Endothelial cell of umbilical vein (primary cell): ENCODE measurements around the gene RBP5. TPM values are rescaled to one million over a fixed set of nuclear protein-coding genes. Genes with fewer than 3 reads are reported as not detected.
"Not testable (repeated sequence)": the region's sequence is repeated elsewhere in the genome, so short reads cannot be mapped to it uniquely, and the experiment has no call there.

Source experiments
- BruUV-seq: library from RNA; stranded (reverse); fragments of 400-500 nt; replicated peaks from 2 replicates; lab custom pipeline; 2021; lab: Mats Ljungman, UMichigan
- CTCF ChIA-PET: fragments of 300-600, 350-600 bp; sonication (Branson Sonifier 250); formaldehyde crosslinking; loops from one replicate; lab custom pipeline; 2021; ENCODE audit warnings: antibody characterized with exemption, inconsistent platforms; lab: Charles Lee
- POLR2A ChIA-PET: fragments of 300-600, 350-600 bp; sonication (Branson Sonifier 250); formaldehyde crosslinking; loops from one replicate; lab custom pipeline; 2021; ENCODE audit warnings: antibody characterized with exemption, inconsistent platforms; lab: Charles Lee
- DNase-seq: peaks from one replicate; pipeline ENCODE4 v3.0.0-alpha.2; 2011; ENCODE audit warnings: low read depth, low spot score
- FAIRE-seq: peaks from 2 replicates; lab custom pipeline; 2011; peaks lifted over from hg19 to GRCh38; lab: Jason Lieb, UNC
- H2AFZ ChIP-seq: 2 replicates; pipeline ENCODE4 v1.6.0; 2012; ENCODE audit warnings: low read depth, low read length, control low read depth, inconsistent platforms
- H3K27ac ChIP-seq: 2 replicates; pipeline ENCODE4 v1.5.1; 2011; ENCODE audit warnings: low read depth, mild to moderate bottlenecking, control low read depth, low read length, moderate library complexity; ENCODE audit not compliant: insufficient read depth
- H3K27me3 ChIP-seq, 2 experiments: 2 replicates each; pipeline versions ENCODE4 v1.6.0 to v1.6.1; 2011; ENCODE audit warnings: low read length in 2 of 2, mixed read lengths in 1 of 2; ENCODE audit not compliant: control insufficient read depth in 2 of 2, insufficient read depth in 2 of 2
- H3K36me3 ChIP-seq, 2 experiments: 2 replicates in 1 of 2; 3 replicates in 1 of 2; pipeline ENCODE4 v1.5.1; 2011; ENCODE audit warnings: low read length in 2 of 2, mild to moderate bottlenecking in 1 of 2, moderate library complexity in 1 of 2; ENCODE audit not compliant: control insufficient read depth in 2 of 2, insufficient read depth in 2 of 2; ENCODE audit errors: extremely low read depth in 1 of 2
- H3K4me1 ChIP-seq: 3 replicates; pipeline ENCODE4 v1.5.1; 2011; ENCODE audit warnings: mild to moderate bottlenecking, low read length; ENCODE audit not compliant: control insufficient read depth, insufficient read depth; ENCODE audit errors: extremely low read depth
- H3K4me2 ChIP-seq: 2 replicates; pipeline ENCODE4 v1.6.1; 2011; ENCODE audit warnings: low read length, control low read depth, mixed read lengths; ENCODE audit not compliant: insufficient read depth
- H3K4me3 ChIP-seq, 3 experiments: fragments of 200-600 bp in 1 of 3; sonication (generic), shearing (Covaris generic) in 1 of 3; replicated peaks in 1 of 3; 2 replicates each; pipeline ENCODE4 v1.5.1; 2011 to 2016; ENCODE audit warnings: control low read depth in 3 of 3, low read length in 3 of 3, mild to moderate bottlenecking in 2 of 3, inconsistent platforms in 1 of 3, low read depth in 1 of 3, moderate library complexity in 1 of 3; ENCODE audit not compliant: insufficient read depth in 1 of 3
- H3K79me2 ChIP-seq: 2 replicates; pipeline ENCODE4 v1.6.0; 2012; ENCODE audit warnings: low read length, inconsistent platforms; ENCODE audit not compliant: control insufficient read depth, insufficient read depth
- H3K9ac ChIP-seq: replicated peaks from 2 replicates; pipeline ENCODE3; 2011; ENCODE audit warnings: low read length, control low read depth; ENCODE audit not compliant: insufficient read depth; ENCODE audit errors: extremely low read depth
- H3K9me1 ChIP-seq: replicated peaks from 3 replicates; pipeline ENCODE4 v1.6.0; 2011; ENCODE audit warnings: mild to moderate bottlenecking, low read length; ENCODE audit not compliant: control insufficient read depth, insufficient read depth; ENCODE audit errors: extremely low read depth
- H3K9me3 ChIP-seq: replicated peaks from 2 replicates; pipeline ENCODE4 v1.5.1; 2012; ENCODE audit warnings: low read length, inconsistent platforms; ENCODE audit not compliant: control insufficient read depth, insufficient read depth
- H4K20me1 ChIP-seq: replicated peaks from 2 replicates; pipeline ENCODE3; 2011; ENCODE audit warnings: mild to moderate bottlenecking, low read length; ENCODE audit not compliant: control insufficient read depth, insufficient read depth; ENCODE audit errors: extremely low read depth
- EZH2 ChIP-seq: IDR thresholded peaks from 2 replicates; pipeline ENCODE4 v1.6.1; 2012; ENCODE audit warnings: borderline replicate concordance, low read depth, mild to moderate bottlenecking, moderate library complexity, low read length, inconsistent platforms; ENCODE audit not compliant: severe bottlenecking
- FOS ChIP-seq: IDR thresholded peaks from 2 replicates; pipeline ENCODE4 v1.6.1; 2011; ENCODE audit warnings: mild to moderate bottlenecking, low read length, moderate library complexity, borderline replicate concordance; ENCODE audit not compliant: insufficient read depth
- GATA2 ChIP-seq: IDR thresholded peaks from 2 replicates; pipeline ENCODE4 v1.7.0; 2011; ENCODE audit warnings: low read depth, mild to moderate bottlenecking, moderate library complexity, mixed read lengths, low read length; ENCODE audit not compliant: insufficient read length, insufficient read depth
- JUN ChIP-seq: IDR thresholded peaks from 2 replicates; pipeline ENCODE4 v1.6.1; 2011; ENCODE audit warnings: borderline replicate concordance, low read depth; ENCODE audit not compliant: insufficient read length, insufficient read depth
- MYC ChIP-seq: IDR thresholded peaks from one replicate; pipeline ENCODE4 v1.6.1; 2011; ENCODE audit warnings: mild to moderate bottlenecking, low read depth, low read length
- POLR2AphosphoS5 ChIP-seq: IDR thresholded peaks from 2 replicates; pipeline ENCODE4 v1.6.1; 2012; ENCODE audit warnings: low read depth, mild to moderate bottlenecking, control low read depth, low read length, moderate library complexity; ENCODE audit not compliant: insufficient read depth
- dilution Hi-C: fragments of 300-500 bp; cut with MboI; formaldehyde crosslinking; loops from one replicate; pipeline ENCODE4 v1.15.0; 2019; ENCODE audit warnings: low sequenced_read_pairs; ENCODE audit not compliant: extremely low pct_ligation_motif_present
- intact Hi-C: fragments of 100-400 bp; cut with micrococcal nuclease; formaldehyde crosslinking; loops from one replicate; pipeline ENCODE4 v1.10.0; 2022
- polyA plus RNA-seq, 4 experiments: library from polyadenylated mRNA; depleted of rRNA in 3 of 4; stranded (reverse) in 3 of 4; unstranded in 1 of 4; fragments of >200 nt; gene quantifications; 2 replicates each; pipeline versions ENCODE4 v1.2.1 to v1.2.3, GENCODE V29; 2011 to 2012; ENCODE audit warnings: missing spikeins in 1 of 4
- total RNA-seq: library from RNA; stranded (reverse); gene quantifications from 2 replicates; pipeline ENCODE4 v1.2.3, GENCODE V29; 2021
- TF ChIP-seq, protein P1 (sequence below): IDR thresholded peaks from 2 replicates; pipeline ENCODE4 v1.6.1; 2011; ENCODE audit not compliant: insufficient read depth, insufficient read length
- TF ChIP-seq, protein P2 (sequence below), 2 donors: IDR thresholded peaks; 1 replicate in 1 of 2; 2 replicates in 1 of 2; pipeline ENCODE4 v1.5.1; 2011; ENCODE audit warnings: low read length in 2 of 2, mild to moderate bottlenecking in 2 of 2, moderate library complexity in 2 of 2, control low read depth in 1 of 2, inconsistent platforms in 1 of 2, low read depth in 1 of 2; ENCODE audit not compliant: insufficient read depth in 1 of 2; ENCODE audit errors: extremely low read depth in 1 of 2

Gene RBP5
- total and polyA plus RNA-seq, 2 donors (not counting 3 experiments of a cell fraction or from before 2014, with no cell fraction given): 0.12 TPM; not detected in 1

DNA sequence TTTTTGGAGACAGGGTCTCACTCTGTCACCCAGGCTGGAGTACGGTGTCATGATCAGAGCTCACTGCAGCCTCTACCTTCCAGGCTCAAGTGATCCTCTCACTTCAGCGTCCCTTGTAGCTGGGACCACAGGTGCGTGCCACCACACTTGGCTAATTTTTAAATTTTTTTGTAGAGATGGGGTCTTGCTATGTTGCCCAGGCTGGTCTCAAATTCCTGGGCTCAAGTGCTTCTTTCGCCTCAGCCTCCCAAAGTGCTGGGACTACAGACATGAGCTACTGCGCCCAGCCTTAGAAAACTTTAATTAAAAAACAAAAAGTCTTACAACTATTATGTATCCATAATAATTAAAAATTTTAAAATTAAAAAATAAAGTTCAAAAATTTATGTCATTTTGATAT, 21.5 kb downstream of the RBP5 start:
- H3K79me2 ChIP-seq, DNase-seq, BruUV-seq, H3K9me3 ChIP-seq, H3K4me3 ChIP-seq, FAIRE-seq, H3K27ac ChIP-seq, POLR2A ChIA-PET, H3K27me3 ChIP-seq, dilution Hi-C loops, H3K36me3 ChIP-seq, H3K4me1 ChIP-seq, H3K9ac ChIP-seq, H2AFZ ChIP-seq, H3K4me2 ChIP-seq, H3K9me1 ChIP-seq, H4K20me1 ChIP-seq: not testable (repeated sequence)
- intact Hi-C loops: loop anchor here (5.0 kb wide), 1 partner anchor 235 kb away; the partner anchor contains the start of gene SPSB2
- CTCF ChIA-PET: interaction anchor here (2.7 to 2.8 kb wide), 3 partner anchors 38 to 238 kb away, joined by 9 to 21 read pairs (median 21); partner anchors contain the start of gene C1S

DNA sequence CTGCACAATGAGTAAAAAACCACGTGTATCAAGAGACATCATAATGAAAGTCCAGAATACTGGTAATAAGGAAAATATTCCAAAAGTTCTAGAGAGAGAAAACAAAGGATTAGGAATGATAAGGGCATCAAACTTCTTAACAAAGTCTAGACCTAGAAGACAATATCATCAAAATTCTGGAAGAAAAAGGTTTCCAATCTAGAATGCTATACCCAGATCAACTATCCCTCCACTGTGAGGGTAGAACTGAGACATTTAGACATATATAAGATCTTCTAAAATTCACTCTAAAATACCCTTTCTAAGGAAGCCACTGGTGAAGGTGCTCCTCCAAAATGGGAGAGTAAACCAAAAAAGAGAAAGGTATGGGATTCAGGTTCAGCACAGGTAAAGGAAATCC, 22.6 kb downstream of the RBP5 start:
- Histone ChIP-seq H4K20me1 (no peaks in the 10 kb centered on the region), H3K27ac (no peak overlapping the region), H3K27me3 (no peaks in the 10 kb centered on the region), H2AFZ (no peak overlapping the region), H3K4me1 (peaks cover 8% of the 10 kb centered on the region), H3K9me1 (no peaks in the 10 kb centered on the region), H3K4me2 (no peak overlapping the region), H3K9ac (no peak overlapping the region), H3K4me3 (no peak overlapping the region), H3K79me2 (no peaks in the 10 kb centered on the region), H3K9me3 (no peaks in the 10 kb centered on the region), H3K36me3 (peaks cover 0 to 1% of the 10 kb centered on the region in 2 experiments)
- dilution Hi-C loops: no loop called here
- ChIA-PET POLR2A (no interaction called here), CTCF (no interaction called here)
- no peak for TF ChIP-seq MYC
- TF ChIP-seq, protein P1, sequence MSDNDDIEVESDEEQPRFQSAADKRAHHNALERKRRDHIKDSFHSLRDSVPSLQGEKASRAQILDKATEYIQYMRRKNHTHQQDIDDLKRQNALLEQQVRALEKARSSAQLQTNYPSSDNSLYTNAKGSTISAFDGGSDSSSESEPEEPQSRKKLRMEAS: no peak
- no peak for TF ChIP-seq GATA2
- TF ChIP-seq POLR2AphosphoS5: no peak
- TF ChIP-seq, protein P2, sequence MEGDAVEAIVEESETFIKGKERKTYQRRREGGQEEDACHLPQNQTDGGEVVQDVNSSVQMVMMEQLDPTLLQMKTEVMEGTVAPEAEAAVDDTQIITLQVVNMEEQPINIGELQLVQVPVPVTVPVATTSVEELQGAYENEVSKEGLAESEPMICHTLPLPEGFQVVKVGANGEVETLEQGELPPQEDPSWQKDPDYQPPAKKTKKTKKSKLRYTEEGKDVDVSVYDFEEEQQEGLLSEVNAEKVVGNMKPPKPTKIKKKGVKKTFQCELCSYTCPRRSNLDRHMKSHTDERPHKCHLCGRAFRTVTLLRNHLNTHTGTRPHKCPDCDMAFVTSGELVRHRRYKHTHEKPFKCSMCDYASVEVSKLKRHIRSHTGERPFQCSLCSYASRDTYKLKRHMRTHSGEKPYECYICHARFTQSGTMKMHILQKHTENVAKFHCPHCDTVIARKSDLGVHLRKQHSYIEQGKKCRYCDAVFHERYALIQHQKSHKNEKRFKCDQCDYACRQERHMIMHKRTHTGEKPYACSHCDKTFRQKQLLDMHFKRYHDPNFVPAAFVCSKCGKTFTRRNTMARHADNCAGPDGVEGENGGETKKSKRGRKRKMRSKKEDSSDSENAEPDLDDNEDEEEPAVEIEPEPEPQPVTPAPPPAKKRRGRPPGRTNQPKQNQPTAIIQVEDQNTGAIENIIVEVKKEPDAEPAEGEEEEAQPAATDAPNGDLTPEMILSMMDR (IDR thresholded peaks at IDR 0.05; ENCODE audit: extremely low read depth in 1 of 2, insufficient read depth in 1 of 2, low read depth in 1 of 2, low read length in 2 of 2): no peak
- TF ChIP-seq JUN: no peak
- no peak for TF ChIP-seq FOS
- TF ChIP-seq EZH2: no peak
- DNase-seq (no peak), FAIRE-seq (no peak)
- no TSS peak for BruUV-seq
- intact Hi-C loops: loop anchor here (5.0 kb wide), 1 partner anchor 234 kb away; the partner anchor contains the start of gene SPSB2
